Lower leg skin (tissue), 4 donors: ENCODE measurements around the gene SRGAP1. TPM values are rescaled to one million over a fixed set of nuclear protein-coding genes. Genes with fewer than 3 reads are reported as not detected.

Source experiments
- DNase-seq, 2 donors: peaks; one replicate each; pipeline ENCODE4 v3.0.0-alpha.2; 2019; ENCODE audit warnings: low spot score in 2 of 2
- H3K4me3 ChIP-seq: fragments of 200-600 bp; sonication (generic); 2 replicates; pipeline ENCODE4 v1.5.1; 2017; ENCODE audit warnings: mild to moderate bottlenecking, low read depth; ENCODE audit not compliant: poor library complexity, severe bottlenecking
- CTCF ChIP-seq, 3 donors: fragments of 450-650 bp; IDR thresholded peaks; one replicate each; pipeline ENCODE4 v1.5.1; 2016; ENCODE audit warnings: antibody characterized with exemption in 3 of 3, mild to moderate bottlenecking in 3 of 3, moderate library complexity in 2 of 3
- POLR2A ChIP-seq, 2 donors: fragments of 450-650 bp; IDR thresholded peaks; one replicate each; pipeline ENCODE4 v1.6.1; 2016 to 2017; ENCODE audit warnings: antibody characterized with exemption in 2 of 2, mild to moderate bottlenecking in 1 of 2, moderate library complexity in 1 of 2
- WGBS, 2 donors: methylation state at CpG; one replicate each; pipeline ENCODE4 v1.1.5; 2018; 5-methylcytosine and 5-hydroxymethylcytosine counted together
- intact Hi-C: fragments of 100-400 bp; cut with DNase I; formaldehyde crosslinking; loops from one replicate; pipeline ENCODE4 v1.15.0; 2023; ENCODE audit warnings: low total_unique reads
- total RNA-seq, 4 donors: library from RNA; depleted of rRNA; stranded (reverse); fragments of >200 nt; gene quantifications; one replicate each; pipeline ENCODE4 v1.1.0, GENCODE V29; 2016

SRGAP1 gene
- total RNA-seq, 4 donors from 2014 or later, result 1.3 to 6.0 (median 1.7) TPM

- intact Hi-C loops, result loop anchor here (10.0 kb wide), 1 partner anchor 54 kb away; no protein-coding TSS in a partner anchor
- H3K4me3 ChIP-seq, result no peak overlapping the region
- no peak for TF ChIP-seq POLR2A (IDR thresholded peaks at IDR 0.05)
- no peak for TF ChIP-seq CTCF (IDR thresholded peaks at IDR 0.05)
- DNase-seq, result no peak
Measured at GRCh38 chr12:64018524-64018923, 174.0 kb downstream of the SRGAP1 start.

- intact Hi-C loops, result loop anchor here (10.0 kb wide), 1 partner anchor 54 kb away; no protein-coding TSS in a partner anchor
- WGBS, 2 donors, result 94 to 96% methylated on average over 2 of the region's 2 CpGs
- TF ChIP-seq CTCF (IDR thresholded peaks at IDR 0.05) (no peak), POLR2A (IDR thresholded peaks at IDR 0.05) (no peak)
- no peak for DNase-seq
- H3K4me3 ChIP-seq, result no peak overlapping the region
Measured at GRCh38 chr12:64019101-64019500, 174.6 kb downstream of the SRGAP1 start.

DNA sequence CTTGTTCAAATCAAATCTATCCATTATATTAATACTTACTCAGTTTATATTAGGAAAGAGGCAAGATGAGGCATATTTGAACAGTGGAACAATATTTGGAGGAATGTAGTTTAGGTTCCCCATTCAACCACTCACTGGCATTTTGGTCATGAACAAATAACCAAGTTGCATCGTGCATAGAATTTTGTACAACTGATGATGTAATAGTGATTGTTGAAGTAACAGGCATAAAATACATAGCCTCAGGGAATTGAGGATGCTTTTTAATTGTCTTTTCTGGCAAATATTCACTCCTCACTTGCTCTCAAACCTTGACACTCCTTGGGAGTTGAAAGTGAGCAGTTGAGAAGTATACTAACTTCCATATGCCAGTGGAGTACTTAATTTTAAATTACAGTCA lies 175.2 kb downstream of the SRGAP1 start:
- H3K4me3 ChIP-seq, result no peak overlapping the region
- intact Hi-C loops, result loop anchor here (10.0 kb wide), 1 partner anchor 55 kb away; no protein-coding TSS in a partner anchor
- TF ChIP-seq CTCF (IDR thresholded peaks at IDR 0.05), result no peak
- no peak for TF ChIP-seq POLR2A (IDR thresholded peaks at IDR 0.05)
- DNase-seq, result no peak
- WGBS, 2 donors, result 63 to 68% methylated on average over 1 of the region's 1 CpG

DNA sequence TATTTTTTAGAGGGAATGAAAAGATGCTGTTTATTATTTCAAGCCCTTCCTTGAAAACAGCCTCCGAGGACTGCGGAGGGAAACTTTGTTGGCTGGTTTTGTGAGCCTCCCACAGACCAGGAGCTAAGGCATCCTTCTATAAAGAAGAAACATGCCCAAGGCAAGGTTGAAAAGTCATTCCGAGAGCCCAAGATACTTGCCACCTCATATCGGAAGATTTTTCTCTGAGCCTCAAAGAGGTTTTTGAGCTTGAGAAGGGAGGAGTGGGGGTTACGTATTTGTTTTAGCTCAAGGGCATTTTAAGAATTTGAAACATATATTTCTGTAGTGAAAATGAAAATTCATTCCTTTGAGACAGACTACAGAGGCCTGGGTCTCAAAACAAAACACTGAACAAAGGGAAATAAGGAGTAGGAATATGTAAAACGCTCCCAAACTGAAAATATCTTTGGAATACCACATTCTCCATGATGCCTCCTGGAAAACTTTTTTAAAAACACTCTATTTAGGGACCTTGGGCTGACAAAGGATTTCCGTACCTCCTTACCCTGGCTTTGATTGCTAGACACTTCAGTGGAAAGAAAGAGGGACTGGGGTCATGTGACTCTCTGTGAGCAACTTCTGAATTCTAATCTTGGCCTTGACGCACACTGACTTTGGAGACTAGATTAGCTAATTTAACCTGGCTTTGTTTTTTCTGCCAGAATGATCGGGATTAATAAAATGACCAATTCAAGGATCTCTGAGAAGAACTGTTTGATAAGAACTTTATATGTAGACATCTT lies 180.9 kb downstream of the SRGAP1 start:
- 72 to 74% methylated on average over 9 of the region's 9 CpGs for WGBS, 2 donors
- intact Hi-C loops, result no loop called here

GRCh38 chr12:64027311-64027710 lies 182.8 kb downstream of the SRGAP1 start:
- WGBS, 2 donors, result 50 to 56% methylated on average over 1 of the region's 1 CpG
- no peak overlapping the region for H3K4me3 ChIP-seq
- intact Hi-C loops, result no loop called here
- TF ChIP-seq CTCF (IDR thresholded peaks at IDR 0.05) (no peak), POLR2A (IDR thresholded peaks at IDR 0.05) (no peak)
- DNase-seq, result no peak

More for the DNA sequence above, 180.9 kb downstream of the SRGAP1 start:
- DNase-seq, result no peak
- no peak overlapping the region for H3K4me3 ChIP-seq
- TF ChIP-seq CTCF (IDR thresholded peaks at IDR 0.05), result no peak
- no peak for TF ChIP-seq POLR2A (IDR thresholded peaks at IDR 0.05)
